Trophoblast cell (in vitro differentiated cells and primary cell): ENCODE results near the gene MACROD2. TPM values are rescaled to one million over a fixed set of nuclear protein-coding genes. Genes with fewer than 3 reads are reported as not detected.
A peak's percentile ranks its signal among the peaks of the same experiment; 100 is the strongest.

Experiments used
- DNase-seq, 2 donors: peaks; one replicate each; pipeline ENCODE4 v3.0.0-alpha.2; 2016
- H2AFZ ChIP-seq: 2 replicates; pipeline ENCODE4 v1.6.1; 2013; ENCODE audit warnings: low read length, moderate library complexity, mild to moderate bottlenecking; ENCODE audit not compliant: insufficient read depth, poor library complexity
- H2AK5ac ChIP-seq: 2 replicates; pipeline ENCODE4 v1.6.1; 2013; ENCODE audit warnings: mild to moderate bottlenecking, low read length
- H2BK120ac ChIP-seq: 2 replicates; pipeline ENCODE4 v1.6.1; 2013; ENCODE audit warnings: low read length, mild to moderate bottlenecking, moderate library complexity; ENCODE audit not compliant: insufficient read depth, poor library complexity
- H2BK12ac ChIP-seq: 2 replicates; pipeline ENCODE4 v1.6.1; 2013; ENCODE audit warnings: mild to moderate bottlenecking, low read length, moderate library complexity
- H2BK5ac ChIP-seq: 2 replicates; pipeline ENCODE4 v1.6.1; 2013; ENCODE audit warnings: low read length, low read depth, moderate library complexity, mild to moderate bottlenecking; ENCODE audit not compliant: poor library complexity
- H3K14ac ChIP-seq: 2 replicates; pipeline ENCODE4 v1.6.1; 2013; ENCODE audit warnings: mild to moderate bottlenecking, low read length
- H3K18ac ChIP-seq: 2 replicates; pipeline ENCODE4 v1.6.1; 2013; ENCODE audit warnings: mild to moderate bottlenecking, low read length
- H3K23ac ChIP-seq: 2 replicates; pipeline ENCODE4 v1.6.1; 2013; ENCODE audit warnings: low read length
- H3K27ac ChIP-seq: 2 replicates; pipeline ENCODE4 v1.5.1; 2013; ENCODE audit warnings: low read depth, mild to moderate bottlenecking, inconsistent platforms, low read length, moderate library complexity
- H3K27me3 ChIP-seq: 2 replicates; pipeline ENCODE4 v1.6.1; 2013; ENCODE audit warnings: inconsistent platforms, mild to moderate bottlenecking, low read length, moderate library complexity; ENCODE audit not compliant: insufficient read depth
- H3K36me3 ChIP-seq, 2 experiments: 1 replicate in 1 of 2; 2 replicates in 1 of 2; pipeline ENCODE4 v1.6.1; 2013; ENCODE audit warnings: low read length in 2 of 2, mild to moderate bottlenecking in 2 of 2, moderate library complexity in 1 of 2; ENCODE audit not compliant: insufficient read depth in 2 of 2, control insufficient read depth in 1 of 2
- H3K4ac ChIP-seq: 2 replicates; pipeline ENCODE4 v1.6.1; 2013; ENCODE audit warnings: low read depth, mild to moderate bottlenecking, low read length, moderate library complexity
- H3K4me1 ChIP-seq, 2 experiments: 1 replicate in 1 of 2; 2 replicates in 1 of 2; pipeline ENCODE4 v1.6.1; 2013; ENCODE audit warnings: low read length in 2 of 2, mild to moderate bottlenecking in 2 of 2, moderate library complexity in 1 of 2; ENCODE audit not compliant: insufficient read depth in 2 of 2, control insufficient read depth in 1 of 2
- H3K4me2 ChIP-seq: 2 replicates; pipeline ENCODE4 v1.6.1; 2013; ENCODE audit warnings: inconsistent platforms, mild to moderate bottlenecking, low read length, moderate library complexity
- H3K4me3 ChIP-seq: 2 replicates; pipeline ENCODE4 v1.5.1; 2013; ENCODE audit warnings: mild to moderate bottlenecking, low read depth, low read length, inconsistent platforms
- H3K79me1 ChIP-seq: one replicate; pipeline ENCODE4 v1.6.1; 2013; ENCODE audit warnings: low read length
- H3K79me2 ChIP-seq: 2 replicates; pipeline ENCODE4 v1.6.1; 2013; ENCODE audit warnings: low read length, mild to moderate bottlenecking; ENCODE audit not compliant: control insufficient read depth, insufficient read depth, poor library complexity
- H3K9ac ChIP-seq: 2 replicates; pipeline ENCODE4 v1.6.1; 2013; ENCODE audit warnings: mild to moderate bottlenecking, low read length
- H3K9me3 ChIP-seq: 2 replicates; pipeline ENCODE4 v1.6.1; 2013; ENCODE audit warnings: low read depth, mild to moderate bottlenecking, control low read depth, inconsistent platforms, low read length; ENCODE audit not compliant: insufficient read depth
- H4K12ac ChIP-seq: 2 replicates; pipeline ENCODE4 v1.6.1; 2013; ENCODE audit warnings: low read depth, mild to moderate bottlenecking, low read length, moderate library complexity
- H4K8ac ChIP-seq: 2 replicates; pipeline ENCODE4 v1.6.1; 2013; ENCODE audit warnings: low read depth, mild to moderate bottlenecking, low read length, moderate library complexity
- H4K91ac ChIP-seq: one replicate; pipeline ENCODE4 v1.6.1; 2013; ENCODE audit warnings: low read depth, mild to moderate bottlenecking, low read length, moderate library complexity
- WGBS: extraction: QIAGEN DNeasy Blood & Tissue Kit; methylation state at CpG from one replicate; pipeline ENCODE4 v1.1.7; 2013; ENCODE audit warnings: missing lambda C conversion rate; ENCODE audit not compliant: insufficient read length, insufficient coverage; ENCODE audit errors: extremely low coverage; 5-methylcytosine and 5-hydroxymethylcytosine counted together
- polyA plus RNA-seq: library from polyadenylated mRNA; stranded (reverse); fragments of 200-250 nt; gene quantifications from 2 replicates; pipeline ENCODE4 v1.2.3, GENCODE V29; 2013

MACROD2 gene
- polyA plus RNA-seq: 1.2 TPM in 2 replicates

DNA sequence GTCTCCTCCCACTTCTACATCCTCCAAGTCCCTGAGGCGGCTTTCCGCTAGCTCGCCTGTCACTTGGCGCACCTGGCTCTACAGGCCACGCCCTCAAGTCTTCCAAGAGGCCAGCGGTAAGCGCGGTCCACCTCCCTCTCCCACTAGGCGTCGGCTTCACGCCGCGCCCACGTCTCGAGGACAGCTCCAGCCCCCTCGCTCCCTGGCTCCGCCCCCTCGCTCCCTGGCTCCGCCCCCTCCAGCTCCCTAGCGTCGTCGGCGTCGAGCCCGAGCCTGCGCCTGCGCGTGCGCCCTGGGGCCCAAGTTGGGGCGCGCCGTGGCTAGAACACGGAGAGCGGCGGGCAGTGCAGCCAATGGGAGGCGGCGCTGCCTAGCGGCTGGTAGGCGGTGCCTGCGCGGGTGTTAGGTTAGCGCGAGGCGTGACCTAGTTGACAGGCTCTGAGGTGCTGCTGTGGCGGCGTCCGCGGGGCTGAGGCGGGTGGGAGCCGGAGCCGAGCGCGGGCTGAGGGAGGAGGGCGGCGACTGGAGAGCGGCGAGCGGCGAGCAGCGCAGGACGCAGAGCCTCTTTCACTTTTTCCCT lies at the start of gene MACROD2:
Gene MACROD2, plus strand, starts transcription at position 431 of the 580 bp plus-strand sequence.
- H3K79me2 ChIP-seq: no peaks in the 10 kb centered on the region
- peak within 1 kb of the TSS; percentile 15 for H3K18ac ChIP-seq
- no peaks in the 10 kb centered on the region for H3K79me1 ChIP-seq
- no peak within 1 kb of the TSS for H2BK5ac ChIP-seq
- H4K91ac ChIP-seq: no peak within 1 kb of the TSS
- peak within 1 kb of the TSS; percentile 98 for H3K4me2 ChIP-seq
- H2AFZ ChIP-seq: peak within 1 kb of the TSS; percentile 69
- no peaks in the 10 kb centered on the region for H3K36me3 ChIP-seq
- WGBS: no CpG with 5 or more reads among the region's 61 CpGs
- no peak within 1 kb of the TSS for H2BK12ac ChIP-seq
- H2BK120ac ChIP-seq: no peak within 1 kb of the TSS
- no peaks in the 10 kb centered on the region for H3K9me3 ChIP-seq
- peak within 1 kb of the TSS; percentile 73 for H3K23ac ChIP-seq
- no peak within 1 kb of the TSS for H2AK5ac ChIP-seq
- H4K12ac ChIP-seq: no peak within 1 kb of the TSS
- peak within 1 kb of the TSS; percentile 17 for H3K9ac ChIP-seq
- peak within 1 kb of the TSS; percentile 86 for H3K4me3 ChIP-seq
- H3K27ac ChIP-seq: no peak within 1 kb of the TSS
- peak; percentile 99 to 100 for DNase-seq
- peak within 1 kb of the TSS; percentile 59 for H4K8ac ChIP-seq
- no peak within 1 kb of the TSS for H3K14ac ChIP-seq
- H3K27me3 ChIP-seq: peaks cover 7% of the 10 kb centered on the region
- peaks cover 0 to 5% of the 10 kb centered on the region in 2 experiments for H3K4me1 ChIP-seq
- no peak within 1 kb of the TSS for H3K4ac ChIP-seq

DNA sequence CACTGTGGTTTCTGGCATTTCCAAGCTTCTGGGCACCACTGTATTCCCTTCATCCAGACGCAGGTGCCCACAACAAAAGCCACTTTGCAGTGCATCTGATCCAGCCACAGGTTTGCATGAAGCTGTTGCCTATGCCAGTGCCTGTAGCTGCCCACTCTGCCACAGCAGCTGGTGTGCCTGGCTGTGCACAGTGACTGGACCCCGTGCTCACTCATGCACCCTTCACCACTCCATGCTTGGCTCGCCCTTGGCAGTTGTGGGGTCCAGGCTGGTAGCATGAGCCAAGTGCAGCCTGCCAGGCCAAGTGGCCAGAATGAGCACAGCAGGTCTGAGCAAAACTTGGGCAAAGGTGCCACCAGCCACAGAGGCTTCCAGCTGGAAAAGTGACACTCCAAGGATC lies 47.6 kb upstream of the MACROD2 start:
- Histone ChIP-seq H3K4ac (no peak overlapping the region), H3K36me3 (no peaks in the 10 kb centered on the region), H2AFZ (no peak overlapping the region), H3K27me3 (no peaks in the 10 kb centered on the region), H3K4me2 (no peak overlapping the region), H3K18ac (no peak overlapping the region), H3K27ac (no peak overlapping the region), H2AK5ac (no peak overlapping the region), H3K23ac (no peak overlapping the region), H4K12ac (no peak overlapping the region), H3K9ac (no peak overlapping the region), H3K9me3 (peaks cover 2% of the 10 kb centered on the region), H3K4me1 (no peaks in the 10 kb centered on the region), H3K79me1 (no peaks in the 10 kb centered on the region), H3K4me3 (no peak overlapping the region), H3K79me2 (no peaks in the 10 kb centered on the region), H2BK5ac (no peak overlapping the region), H2BK120ac (no peak overlapping the region), H4K8ac (no peak overlapping the region), H2BK12ac (no peak overlapping the region), H4K91ac (no peak overlapping the region), H3K14ac (no peak overlapping the region)
- DNase-seq: no peak
- WGBS: no CpG with 5 or more reads among the region's 3 CpGs

DNA sequence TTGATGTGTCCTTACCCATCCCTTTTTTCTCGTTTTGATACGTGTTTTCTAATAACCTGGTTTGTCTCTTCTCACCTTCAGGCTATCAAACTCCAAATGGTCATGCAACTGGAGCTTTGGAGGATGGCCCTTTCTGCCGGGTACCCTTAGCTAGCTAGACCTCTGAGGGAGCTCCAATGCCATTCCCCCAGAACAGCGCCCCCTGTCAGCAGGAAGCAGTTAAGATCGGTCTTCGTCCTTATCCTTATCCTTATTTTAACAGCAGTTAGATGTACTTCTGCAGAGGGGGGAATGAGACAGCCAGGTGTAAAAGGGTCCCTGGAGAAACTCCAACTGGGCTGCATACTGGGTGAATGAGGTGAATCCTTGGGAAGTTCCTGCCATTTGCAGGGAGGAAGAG lies 42.1 kb upstream of the MACROD2 start:
- no peak for DNase-seq
- Histone ChIP-seq H3K27ac (no peak overlapping the region), H3K18ac (no peak overlapping the region), H2BK120ac (no peak overlapping the region), H3K4me1 (no peaks in the 10 kb centered on the region), H2BK5ac (no peak overlapping the region), H2AK5ac (no peak overlapping the region), H4K8ac (no peak overlapping the region), H3K9me3 (no peaks in the 10 kb centered on the region), H4K91ac (no peak overlapping the region), H3K9ac (no peak overlapping the region), H4K12ac (no peak overlapping the region), H3K36me3 (no peaks in the 10 kb centered on the region), H3K14ac (no peak overlapping the region), H3K79me1 (no peaks in the 10 kb centered on the region), H3K4ac (no peak overlapping the region), H3K4me2 (no peak overlapping the region), H3K4me3 (no peak overlapping the region), H3K27me3 (no peaks in the 10 kb centered on the region), H2BK12ac (no peak overlapping the region), H3K79me2 (no peaks in the 10 kb centered on the region), H2AFZ (no peak overlapping the region), H3K23ac (no peak overlapping the region)
- no CpG with 5 or more reads among the region's 6 CpGs for WGBS

DNA sequence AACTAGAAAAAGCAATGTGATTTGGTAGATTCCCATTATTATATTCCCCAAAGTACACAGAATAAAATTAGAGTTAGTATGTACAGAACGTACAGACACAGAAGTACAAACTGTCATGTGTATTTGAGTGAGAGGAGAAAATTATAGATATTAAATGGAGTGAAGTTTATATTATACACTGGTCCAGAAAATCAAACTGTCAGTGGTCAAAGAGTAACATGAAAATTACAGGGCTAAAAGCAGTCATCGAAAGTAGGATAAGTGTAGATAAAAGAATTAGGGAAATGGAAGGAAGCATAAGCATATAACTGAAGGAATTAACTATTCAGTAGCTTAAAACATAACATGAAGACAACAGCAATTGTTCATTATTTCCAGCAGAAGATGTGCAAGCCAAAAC lies 35.2 kb upstream of the MACROD2 start:
- Histone ChIP-seq H3K9me3 (no peaks in the 10 kb centered on the region), H3K4me3 (no peak overlapping the region), H3K23ac (no peak overlapping the region), H2BK5ac (no peak overlapping the region), H3K36me3 (no peaks in the 10 kb centered on the region), H3K4me2 (no peak overlapping the region), H3K4me1 (no peaks in the 10 kb centered on the region), H3K27me3 (no peaks in the 10 kb centered on the region), H3K14ac (no peak overlapping the region), H4K91ac (no peak overlapping the region), H2BK12ac (no peak overlapping the region), H2BK120ac (no peak overlapping the region), H3K9ac (no peak overlapping the region), H3K4ac (no peak overlapping the region), H3K79me1 (no peaks in the 10 kb centered on the region), H4K8ac (no peak overlapping the region), H3K27ac (no peak overlapping the region), H2AK5ac (no peak overlapping the region), H2AFZ (no peak overlapping the region), H3K79me2 (no peaks in the 10 kb centered on the region), H4K12ac (no peak overlapping the region), H3K18ac (no peak overlapping the region)
- WGBS: no CpG with 5 or more reads among the region's 2 CpGs
- DNase-seq: no peak
